PC-3 (cell line): Measurements from ENCODE around the gene ABLIM3. TPM values are rescaled to one million over a fixed set of nuclear protein-coding genes. Genes with fewer than 3 reads are reported as not detected.

Experiments
- ATAC-seq: fragments of 200-7000 bp; cut with Tn5 transposase; 2 replicates; pipeline ENCODE4 v1.9.1; 2020; ENCODE audit warnings: mild to moderate bottlenecking, moderate library complexity
- BruUV-seq: library from RNA; stranded (reverse); fragments of 400-500 nt; replicated peaks from 2 replicates; lab custom pipeline; 2021; lab: Mats Ljungman, UMichigan
- CTCF ChIA-PET: fragments of 300-600 bp; sonication (Branson Sonifier 250); formaldehyde crosslinking; loops from one replicate; lab custom pipeline; 2022; ENCODE audit warnings: antibody characterized with exemption; lab: Charles Lee
- POLR2A ChIA-PET: fragments of 300-600 bp; sonication (Branson Sonifier 250); formaldehyde crosslinking; loops from one replicate; lab custom pipeline; 2022; ENCODE audit warnings: antibody characterized with exemption; ENCODE audit not compliant: unreplicated experiment; lab: Charles Lee
- DNase-seq: peaks from one replicate; pipeline ENCODE4 v3.0.0-alpha.2; 2015
- H2AFZ ChIP-seq: fragments of 300-600 bp; sonication (generic); 2 replicates; pipeline ENCODE4 v1.6.0; 2016; ENCODE audit warnings: antibody characterized with exemption, low read length
- H3F3A ChIP-seq: fragments of 300-600 bp; sonication (generic); one replicate; pipeline ENCODE4 v1.6.0; 2017; ENCODE audit warnings: antibody characterized with exemption, low read length, control low read depth, mild to moderate bottlenecking; ENCODE audit not compliant: unreplicated experiment
- H3K27ac ChIP-seq: fragments of 300-600 bp; sonication (generic); 2 replicates; pipeline ENCODE4 v1.5.1; 2016; ENCODE audit warnings: mild to moderate bottlenecking, low read length
- H3K27me3 ChIP-seq: fragments of 300-600 bp; sonication (generic); 2 replicates; pipeline ENCODE4 v1.6.1; 2016; ENCODE audit warnings: low read length, mixed read lengths
- H3K36me3 ChIP-seq: fragments of 300-600 bp; sonication (generic); 2 replicates; pipeline ENCODE4 v1.6.1; 2016; ENCODE audit warnings: low read depth, mixed run types, low read length, mixed read lengths
- H3K4me1 ChIP-seq: fragments of 300-600 bp; sonication (generic); 2 replicates; pipeline ENCODE4 v1.5.1; 2016; ENCODE audit warnings: low read length; ENCODE audit not compliant: insufficient read depth
- H3K4me2 ChIP-seq: fragments of 300-600 bp; sonication (generic); 2 replicates; pipeline ENCODE4 v1.6.0; 2016; ENCODE audit warnings: low read length
- H3K4me3 ChIP-seq: fragments of 300-600 bp; sonication (generic); 2 replicates; pipeline ENCODE4 v1.5.1; 2016; ENCODE audit warnings: mild to moderate bottlenecking, low read length, mixed read lengths
- H3K79me2 ChIP-seq: fragments of 300-600 bp; sonication (generic); 2 replicates; pipeline ENCODE4 v1.6.1; 2017; ENCODE audit warnings: low read length, mixed read lengths
- H3K9ac ChIP-seq: fragments of 300-600 bp; sonication (generic); 2 replicates; pipeline ENCODE4 v1.6.0; 2016; ENCODE audit warnings: mild to moderate bottlenecking, low read length
- H3K9me2 ChIP-seq: fragments of 300-600 bp; sonication (generic); replicated peaks from 2 replicates; pipeline ENCODE4 v1.6.1; 2016; ENCODE audit warnings: mixed run types, low read length, mixed read lengths
- H3K9me3 ChIP-seq: fragments of 300-600 bp; sonication (generic); 2 replicates; pipeline ENCODE4 v1.6.1; 2016; ENCODE audit warnings: low read length, mixed read lengths
- H4K20me1 ChIP-seq: fragments of 300-600 bp; sonication (generic); 2 replicates; pipeline ENCODE4 v1.6.1; 2016; ENCODE audit warnings: low read length, mixed read lengths
- EZH2 ChIP-seq: fragments of 300-600 bp; sonication (generic); IDR thresholded peaks from one replicate; pipeline ENCODE4 v1.6.1; 2017; ENCODE audit warnings: antibody characterized with exemption, mild to moderate bottlenecking, low read length; ENCODE audit not compliant: unreplicated experiment
- EZH2phosphoT487 ChIP-seq: fragments of 300-600 bp; sonication (generic); IDR thresholded peaks from 2 replicates; pipeline ENCODE4 v1.6.1; 2018; ENCODE audit warnings: mild to moderate bottlenecking, antibody characterized with exemption, low read length, borderline replicate concordance
- intact Hi-C: fragments of 100-400 bp; cut with micrococcal nuclease; formaldehyde crosslinking; loops from 2 replicates; pipeline ENCODE4 v1.9.0; 2023
- total RNA-seq: library from RNA; depleted of rRNA; stranded (reverse); fragments of >200 nt; gene quantifications from 2 replicates; pipeline ENCODE4 v1.2.3, GENCODE V29; 2014
- TF ChIP-seq, protein P1 (sequence below): fragments of 300-600 bp; sonication (generic); conservative IDR thresholded peaks from 2 replicates; pipeline ENCODE4 v1.5.1; 2017; ENCODE audit warnings: antibody characterized with exemption, low read depth, mild to moderate bottlenecking, low read length

The ABLIM3 gene
- total RNA-seq, 1 experiment from 2014 or later, result 43.6 TPM

GRCh38 chr5:149277801-149278200 lies 136.5 kb downstream of the ABLIM3 start:
- H3K36me3 ChIP-seq, result no peaks in the 10 kb centered on the region
- intact Hi-C loops, result no loop called here
- H3K4me2 ChIP-seq, result no peak overlapping the region
- ChIA-PET POLR2A (no interaction called here), CTCF (no interaction called here)
- H4K20me1 ChIP-seq, result no peaks in the 10 kb centered on the region
- no peak overlapping the region for H3K9ac ChIP-seq
- H3K4me3 ChIP-seq, result no peak overlapping the region
- ATAC-seq (no peak), DNase-seq (no peak)
- H3K27ac ChIP-seq, result no peak overlapping the region
- no peak overlapping the region for H2AFZ ChIP-seq
- no TSS peak for BruUV-seq
- H3K27me3 ChIP-seq, result no peaks in the 10 kb centered on the region
- no peaks in the 10 kb centered on the region for H3F3A ChIP-seq
- H3K79me2 ChIP-seq, result peaks cover 5% of the 10 kb centered on the region; the same call in 1 of the 2 replicates
- H3K9me3 ChIP-seq, result no peaks in the 10 kb centered on the region
- H3K4me1 ChIP-seq, result peaks cover 5% of the 10 kb centered on the region; the same call in 1 of the 2 replicates
- no peaks in the 10 kb centered on the region for H3K9me2 ChIP-seq
- TF ChIP-seq EZH2, result no peak
- TF ChIP-seq, protein P1, sequence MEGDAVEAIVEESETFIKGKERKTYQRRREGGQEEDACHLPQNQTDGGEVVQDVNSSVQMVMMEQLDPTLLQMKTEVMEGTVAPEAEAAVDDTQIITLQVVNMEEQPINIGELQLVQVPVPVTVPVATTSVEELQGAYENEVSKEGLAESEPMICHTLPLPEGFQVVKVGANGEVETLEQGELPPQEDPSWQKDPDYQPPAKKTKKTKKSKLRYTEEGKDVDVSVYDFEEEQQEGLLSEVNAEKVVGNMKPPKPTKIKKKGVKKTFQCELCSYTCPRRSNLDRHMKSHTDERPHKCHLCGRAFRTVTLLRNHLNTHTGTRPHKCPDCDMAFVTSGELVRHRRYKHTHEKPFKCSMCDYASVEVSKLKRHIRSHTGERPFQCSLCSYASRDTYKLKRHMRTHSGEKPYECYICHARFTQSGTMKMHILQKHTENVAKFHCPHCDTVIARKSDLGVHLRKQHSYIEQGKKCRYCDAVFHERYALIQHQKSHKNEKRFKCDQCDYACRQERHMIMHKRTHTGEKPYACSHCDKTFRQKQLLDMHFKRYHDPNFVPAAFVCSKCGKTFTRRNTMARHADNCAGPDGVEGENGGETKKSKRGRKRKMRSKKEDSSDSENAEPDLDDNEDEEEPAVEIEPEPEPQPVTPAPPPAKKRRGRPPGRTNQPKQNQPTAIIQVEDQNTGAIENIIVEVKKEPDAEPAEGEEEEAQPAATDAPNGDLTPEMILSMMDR, result no peak

GRCh38 chr5:149278451-149279210 lies 137.3 kb downstream of the ABLIM3 start:
- H2AFZ ChIP-seq, result no peak overlapping the region
- intact Hi-C loops, result no loop called here
- BruUV-seq, result no TSS peak
- DNase-seq (no peak), ATAC-seq (no peak)
- H3K9me2 ChIP-seq, result no peaks in the 10 kb centered on the region
- H3K4me1 ChIP-seq, result no peaks in the 10 kb centered on the region
- H3K9me3 ChIP-seq, result no peaks in the 10 kb centered on the region
- POLR2A ChIA-PET, result no interaction called here
- no peak overlapping the region for H3K4me2 ChIP-seq
- CTCF ChIA-PET, result interaction anchor here (0.6 kb wide), 2 partner anchors 94 to 153 kb away, joined by 3 read pairs; no protein-coding TSS in a partner anchor
- H3F3A ChIP-seq, result no peaks in the 10 kb centered on the region
- H3K27me3 ChIP-seq, result no peaks in the 10 kb centered on the region
- TF ChIP-seq, protein P1, result no peak
- TF ChIP-seq EZH2phosphoT487 (no peak), EZH2 (no peak)
- H3K27ac ChIP-seq, result no peak overlapping the region
- no peak overlapping the region for H3K9ac ChIP-seq
- no peak overlapping the region for H3K4me3 ChIP-seq
- no peaks in the 10 kb centered on the region for H3K36me3 ChIP-seq
- H3K79me2 ChIP-seq, result no peaks in the 10 kb centered on the region
- no peaks in the 10 kb centered on the region for H4K20me1 ChIP-seq

DNA sequence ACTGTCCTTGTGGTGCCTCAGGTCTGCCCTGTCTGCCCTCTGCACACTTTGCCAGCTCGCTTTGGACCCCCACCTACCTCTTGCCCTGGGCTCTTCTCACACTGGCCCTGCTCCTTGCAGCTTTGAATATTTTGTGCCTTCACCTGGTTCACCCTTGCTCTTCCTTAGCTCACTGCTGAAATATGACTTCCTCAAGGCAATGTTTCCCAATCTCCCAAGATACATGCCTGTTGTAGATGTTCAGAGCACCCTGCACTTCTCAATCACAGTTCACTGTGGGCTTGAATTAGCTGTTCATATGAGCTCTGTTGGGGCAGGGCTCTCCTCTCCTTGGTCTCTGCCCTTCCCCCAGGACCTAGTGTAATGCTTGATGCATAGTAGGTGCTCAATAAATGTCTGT lies 138.4 kb downstream of the ABLIM3 start:
- Histone ChIP-seq H3K36me3 (no peaks in the 10 kb centered on the region), H3K4me3 (no peak overlapping the region), H3K79me2 (no peaks in the 10 kb centered on the region), H3K4me1 (no peaks in the 10 kb centered on the region), H3K9me2 (no peaks in the 10 kb centered on the region), H3F3A (no peaks in the 10 kb centered on the region), H3K27me3 (no peaks in the 10 kb centered on the region), H3K9me3 (no peaks in the 10 kb centered on the region), H3K4me2 (no peak overlapping the region), H3K9ac (no peak overlapping the region), H3K27ac (no peak overlapping the region), H2AFZ (no peak overlapping the region), H4K20me1 (no peaks in the 10 kb centered on the region)
- ChIA-PET CTCF (no interaction called here), POLR2A (no interaction called here)
- DNase-seq (no peak), ATAC-seq (no peak)
- no TSS peak for BruUV-seq
- intact Hi-C loops, result no loop called here
- no peak for TF ChIP-seq EZH2phosphoT487
- TF ChIP-seq EZH2, result no peak
- TF ChIP-seq, protein P1, result no peak
